Gastroesophageal sphincter (tissue), 4 donors: ENCODE results near the gene C19orf44. TPM values are rescaled to one million over a fixed set of nuclear protein-coding genes. Genes with fewer than 3 reads are reported as not detected.

Experiments
- ATAC-seq: fragments of 150-250 bp; one replicate; pipeline ENCODE4 v1.9.1; 2016; ENCODE audit warnings: mild to moderate bottlenecking, moderate library complexity
- H3K27ac ChIP-seq, 4 donors: fragments of 200-600 bp; sonication (generic) in 3 of 4; 1 replicate in 3 of 4; 2 replicates in 1 of 4; pipeline ENCODE4 v1.5.1; 2016 to 2019
- H3K27me3 ChIP-seq: fragments of 200-600 bp; sonication (generic); one replicate; pipeline ENCODE4 v1.5.1; 2019
- H3K36me3 ChIP-seq, 2 donors: fragments of 200-600 bp; sonication (generic); one replicate each; pipeline ENCODE4 v1.5.1; 2019; ENCODE audit warnings: control low read depth in 1 of 2
- H3K4me1 ChIP-seq, 3 donors: fragments of 200-600 bp; sonication (generic); 1 replicate in 2 of 3; 2 replicates in 1 of 3; pipeline ENCODE4 v1.5.1; 2016 to 2019; ENCODE audit warnings: control low read depth in 2 of 3
- H3K4me3 ChIP-seq, 2 donors: fragments of 200-600 bp; sonication (generic); one replicate each; pipeline ENCODE4 v1.5.1; 2019; ENCODE audit warnings: mild to moderate bottlenecking in 1 of 2, moderate library complexity in 1 of 2
- H3K9me3 ChIP-seq, 3 donors: fragments of 200-600 bp; sonication (generic); one replicate each; pipeline ENCODE4 v1.5.1; 2017 to 2019; ENCODE audit warnings: control low read depth in 2 of 3
- CTCF ChIP-seq, 4 experiments: fragments of 200-600 bp in 2 of 4; fragments of 450-650 bp in 2 of 4; sonication (generic) in 1 of 4; IDR thresholded peaks; one replicate each; pipeline ENCODE4 v1.5.1; 2017 to 2019; ENCODE audit warnings: antibody characterized with exemption in 4 of 4, mild to moderate bottlenecking in 2 of 4, moderate library complexity in 2 of 4
- EP300 ChIP-seq: sonication (generic); formaldehyde crosslinking; IDR thresholded peaks from one replicate; pipeline ENCODE4 v1.6.1; 2017; ENCODE audit warnings: antibody characterized with exemption, mild to moderate bottlenecking
- POLR2A ChIP-seq, 2 donors: fragments of 450-650 bp; IDR thresholded peaks; one replicate each; pipeline ENCODE4 v1.6.1; 2017; ENCODE audit warnings: antibody characterized with exemption in 2 of 2, mild to moderate bottlenecking in 2 of 2, moderate library complexity in 1 of 2
- POLR2AphosphoS5 ChIP-seq: sonication (generic); formaldehyde crosslinking; IDR thresholded peaks from one replicate; pipeline ENCODE4 v1.6.1; 2017; ENCODE audit warnings: antibody characterized with exemption
- WGBS, 2 donors: methylation state at CpG; one replicate each; pipeline ENCODE4 v1.1.5; 2018; ENCODE audit warnings: low coverage in 1 of 2; 5-methylcytosine and 5-hydroxymethylcytosine counted together
- total RNA-seq, 4 donors: library from RNA; depleted of rRNA; stranded (reverse); fragments of >200 nt; gene quantifications; one replicate each; pipeline ENCODE4 v1.1.0, GENCODE V29; 2016

Gene C19orf44
- total RNA-seq, 4 donors from 2014 or later: 8.1 to 12.3 (median 11.9) TPM

DNA sequence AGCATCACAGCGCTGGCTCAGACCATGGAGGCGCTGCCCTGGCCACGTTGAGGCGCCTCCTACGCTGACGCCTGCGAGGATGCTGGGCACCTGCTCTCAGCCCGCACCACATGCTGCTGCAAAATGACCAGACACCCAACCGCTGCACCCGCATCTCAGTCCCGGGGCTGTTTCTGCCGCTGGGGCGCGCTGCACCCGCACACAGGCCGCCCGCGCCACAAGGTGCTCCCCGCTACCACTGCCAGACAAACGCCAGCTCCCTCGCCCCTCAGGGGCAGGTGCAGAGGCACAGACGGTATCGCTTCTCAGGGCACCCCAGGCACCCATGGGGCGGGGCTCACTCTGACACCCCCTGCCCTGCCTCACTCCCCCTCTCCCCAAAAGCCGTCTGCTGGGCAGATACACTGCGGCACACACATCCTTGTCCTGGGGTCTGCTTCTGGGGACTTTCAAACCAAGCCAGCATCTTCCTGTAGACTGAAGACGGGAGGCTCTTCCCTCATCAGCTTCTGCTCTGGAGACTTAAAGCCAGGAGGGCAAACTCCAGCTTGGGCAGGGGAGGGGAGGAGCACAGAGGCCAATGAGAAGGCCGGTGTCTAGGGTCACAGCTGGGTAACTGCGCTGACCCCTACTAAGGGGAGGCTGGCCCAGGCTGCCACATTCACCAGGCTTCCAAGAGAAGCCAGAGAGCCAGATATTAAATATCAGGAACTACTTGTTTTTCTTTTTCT, 29.7 kb downstream of the C19orf44 start:
- Histone ChIP-seq H3K27ac (no peak overlapping the region), H3K4me3 (no peak overlapping the region), H3K36me3 (peaks cover 0 to 100% of the 10 kb centered on the region in 2 donors), H3K4me1 (no peaks in the 10 kb centered on the region), H3K9me3 (no peaks in the 10 kb centered on the region), H3K27me3 (no peaks in the 10 kb centered on the region)
- ATAC-seq: no peak
- no peak for TF ChIP-seq POLR2A (IDR thresholded peaks at IDR 0.05)
- no peak for TF ChIP-seq POLR2AphosphoS5
- TF ChIP-seq EP300: no peak
- TF ChIP-seq CTCF (IDR thresholded peaks at IDR 0.05): no peak
- 80 to 100% methylated on average over 2 to 3 of the region's 29 CpGs for WGBS, 2 donors

DNA sequence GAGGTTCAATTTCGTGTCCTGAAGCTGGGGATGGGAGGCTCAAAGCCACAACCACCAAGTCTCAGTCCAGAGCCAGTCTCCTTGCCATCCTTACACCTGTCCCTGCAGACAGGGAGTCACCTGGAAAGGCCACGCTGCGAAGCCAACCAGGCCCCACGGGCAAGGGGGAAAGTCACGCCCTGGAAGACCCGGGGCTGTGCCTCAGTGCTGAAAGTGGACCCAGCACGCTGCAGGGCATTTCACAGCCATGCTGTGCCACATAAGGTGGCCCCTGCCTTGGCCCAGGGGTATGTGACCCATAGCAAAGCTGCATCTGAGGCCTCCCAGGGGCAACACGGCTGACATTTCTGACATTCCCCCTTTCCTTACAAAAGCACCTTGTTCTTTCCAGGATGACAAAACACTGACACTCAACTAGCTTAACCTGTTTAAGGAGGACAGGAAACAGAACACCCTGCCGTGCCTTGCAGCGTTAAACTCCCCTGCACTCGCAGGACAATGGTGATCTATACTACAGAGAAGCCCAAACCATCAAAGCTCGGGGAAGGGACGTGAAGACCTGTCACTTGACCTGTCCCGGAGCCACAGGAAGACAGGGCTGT, 31.2 kb downstream of the C19orf44 start:
- H3K4me1 ChIP-seq: no peaks in the 10 kb centered on the region
- H3K36me3 ChIP-seq: peaks cover 0 to 100% of the 10 kb centered on the region in 2 donors
- TF ChIP-seq POLR2AphosphoS5: no peak
- no peak overlapping the region for H3K4me3 ChIP-seq
- H3K27me3 ChIP-seq: no peaks in the 10 kb centered on the region
- no peak overlapping the region for H3K27ac ChIP-seq
- ATAC-seq: no peak
- no peaks in the 10 kb centered on the region for H3K9me3 ChIP-seq
- WGBS, 2 donors: 0% methylated on average over 1 of the region's 14 CpGs; no CpG with 5 or more reads in 1 of the 2 donors

- no peaks in the 10 kb centered on the region for H3K9me3 ChIP-seq
- peaks cover 0 to 100% of the 10 kb centered on the region in 2 donors for H3K36me3 ChIP-seq
- ATAC-seq: no peak
- no peak overlapping the region for H3K27ac ChIP-seq
- H3K27me3 ChIP-seq: no peaks in the 10 kb centered on the region
- TF ChIP-seq CTCF (IDR thresholded peaks at IDR 0.05): no peak
- no peak for TF ChIP-seq EP300
- no peak for TF ChIP-seq POLR2AphosphoS5
- no peak for TF ChIP-seq POLR2A (IDR thresholded peaks at IDR 0.05)
- no peak overlapping the region for H3K4me3 ChIP-seq
- no peaks in the 10 kb centered on the region for H3K4me1 ChIP-seq
- WGBS, 2 donors: 79 to 80% methylated on average over 3 to 5 of the region's 12 CpGs
Observed at GRCh38 chr19:16527971-16528521, 31.9 kb downstream of the C19orf44 start.

DNA sequence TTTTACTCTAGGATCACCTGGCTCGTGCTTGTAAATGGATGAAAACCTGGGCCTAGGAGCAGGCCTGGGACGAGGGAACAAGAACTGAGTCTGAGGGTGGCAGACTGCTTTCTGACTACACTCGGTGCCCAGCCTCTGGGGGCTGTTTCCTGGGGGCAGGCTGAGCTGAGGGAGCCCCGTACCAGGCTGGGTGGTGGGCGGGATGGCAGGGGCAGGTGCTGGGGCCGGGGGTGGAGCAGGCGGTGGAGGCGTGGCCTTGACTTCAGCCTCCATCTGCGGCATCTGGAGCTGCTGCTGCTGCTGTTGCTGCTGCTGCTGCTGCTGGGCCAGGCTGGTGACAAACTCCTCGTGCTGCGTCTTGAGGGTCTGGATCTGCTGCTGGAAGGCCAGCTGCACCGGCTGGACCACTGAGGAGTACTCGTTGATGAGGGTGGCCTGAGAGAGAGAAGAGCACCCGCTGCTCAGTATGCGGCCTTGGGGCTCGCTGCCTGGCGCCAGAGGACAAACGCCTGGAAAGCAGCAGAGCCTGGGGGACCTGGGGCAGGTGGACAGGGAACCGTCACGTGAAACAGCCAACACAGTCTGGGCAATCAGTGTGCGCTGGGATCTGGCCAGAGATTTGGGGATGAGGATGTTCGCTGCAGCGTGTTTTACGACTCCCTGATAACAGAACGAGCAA, 33.4 kb downstream of the C19orf44 start:
- WGBS, 2 donors: 94% methylated on average over 6 of the region's 25 CpGs; no CpG with 5 or more reads in 1 of the 2 donors
- TF ChIP-seq POLR2AphosphoS5 (no peak), CTCF (IDR thresholded peaks at IDR 0.05) (no peak), POLR2A (IDR thresholded peaks at IDR 0.05) (no peak), EP300 (no peak)
- Histone ChIP-seq H3K27me3 (no peaks in the 10 kb centered on the region), H3K4me3 (no peak overlapping the region), H3K4me1 (no peaks in the 10 kb centered on the region), H3K36me3 (peaks cover 0 to 100% of the 10 kb centered on the region in 2 donors), H3K9me3 (no peaks in the 10 kb centered on the region), H3K27ac (no peak overlapping the region)
- no peak for ATAC-seq
